CD4-positive, alpha-beta T cell (primary cell): Measurements from ENCODE around the gene POLR2L. TPM values are rescaled to one million over a fixed set of nuclear protein-coding genes. Genes with fewer than 3 reads are reported as not detected.

Experiments
- ATAC-seq: fragments of 200-7000 bp; cut with Tn5 transposase; one replicate; pipeline ENCODE4 v1.10.0; 2022; ENCODE audit warnings: mild to moderate bottlenecking; ENCODE audit not compliant: poor library complexity
- CTCF ChIA-PET: fragments of 350-600 bp; sonication (Branson Sonifier 250); formaldehyde crosslinking; loops from one replicate; lab custom pipeline; 2021; ENCODE audit warnings: antibody characterized with exemption, inconsistent platforms; lab: Charles Lee
- POLR2A ChIA-PET: fragments of 350-600 bp; sonication (Branson Sonifier 250); formaldehyde crosslinking; loops from one replicate; lab custom pipeline; 2021; ENCODE audit warnings: antibody characterized with exemption, inconsistent platforms; lab: Charles Lee
- DNase-seq, 14 experiments: peaks; one replicate each; pipeline ENCODE4 v3.0.0-alpha.2; 2013 to 2020; ENCODE audit warnings: mixed read lengths in 2 of 14
- H3K27ac ChIP-seq, 2 donors: one replicate each; pipeline versions ENCODE4 v1.5.1 to v1.7.0; 2013; ENCODE audit warnings: low read length in 2 of 2, low read depth in 1 of 2, mild to moderate bottlenecking in 1 of 2
- H3K27me3 ChIP-seq, 2 experiments: 1 replicate in 1 of 2; 2 replicates in 1 of 2; pipeline versions ENCODE4 v1.6.1 to v1.7.0; 2013; ENCODE audit warnings: low read length in 2 of 2, control low read depth in 1 of 2, mild to moderate bottlenecking in 1 of 2, moderate library complexity in 1 of 2; ENCODE audit not compliant: insufficient read depth in 2 of 2, control insufficient read depth in 1 of 2
- H3K36me3 ChIP-seq: one replicate; pipeline ENCODE4 v1.6.1; 2013; ENCODE audit warnings: low read length, control low read depth; ENCODE audit not compliant: insufficient read depth
- H3K4me1 ChIP-seq: one replicate; pipeline ENCODE4 v1.6.1; 2013; ENCODE audit warnings: low read length, control low read depth; ENCODE audit not compliant: insufficient read depth
- H3K4me3 ChIP-seq: one replicate; pipeline ENCODE4 v1.5.1; 2013; ENCODE audit warnings: mild to moderate bottlenecking, low read length, moderate library complexity
- H3K9me3 ChIP-seq, 2 experiments: 1 replicate in 1 of 2; 2 replicates in 1 of 2; pipeline versions ENCODE4 v1.6.1 to v1.7.0; 2013; ENCODE audit warnings: low read length in 2 of 2, mild to moderate bottlenecking in 2 of 2, control low read depth in 1 of 2, moderate library complexity in 1 of 2; ENCODE audit not compliant: control insufficient read depth in 1 of 2, insufficient read depth in 1 of 2
- H3K27ac Mint-ChIP-seq: one replicate; pipeline ENCODE4 v1.8.0; 2020; ENCODE audit warnings: mixed read lengths
- H3K27me3 Mint-ChIP-seq: one replicate; pipeline ENCODE4 v1.8.0; 2021; ENCODE audit warnings: mixed read lengths
- H3K36me3 Mint-ChIP-seq: one replicate; pipeline ENCODE4 v1.8.0; 2021; ENCODE audit warnings: low read depth, mixed read lengths
- H3K4me1 Mint-ChIP-seq: one replicate; pipeline ENCODE4 v1.8.0; 2021; ENCODE audit warnings: low read depth, mixed read lengths
- H3K4me3 Mint-ChIP-seq: one replicate; pipeline ENCODE4 v1.8.0; 2020; ENCODE audit warnings: mild to moderate bottlenecking, mixed read lengths
- H3K9me3 Mint-ChIP-seq: one replicate; pipeline ENCODE4 v1.8.0; 2020; ENCODE audit warnings: mixed read lengths
- CTCF ChIP-seq: fragments of 200-600 bp; IDR thresholded peaks from one replicate; pipeline ENCODE4 v1.8.0; 2022; ENCODE audit warnings: antibody characterized with exemption, mild to moderate bottlenecking
- intact Hi-C, 2 experiments: fragments of 100-400 bp; cut with DNase I in 1 of 2; cut with micrococcal nuclease in 1 of 2; formaldehyde crosslinking; loops; one replicate each; pipeline versions ENCODE4 v1.15.1 to v1.9.0; 2023 to 2025; cut with DNase I, micrococcal nuclease
- total RNA-seq, 174 experiments: library from RNA in 2 of 174; stranded (reverse) in 2 of 174; gene quantifications; one replicate each; pipeline ENCODE4 v1.2.3 and lab custom pipeline; 2021 to 2026

POLR2L gene
- total RNA-seq, 2 experiments from 2014 or later = 19.6 to 19.8 TPM

GRCh38 chr11:854601-855329 lies 12.4 kb upstream of the POLR2L start:
- H3K27ac Mint-ChIP-seq = no peak overlapping the region
- no peak for DNase-seq
- CTCF ChIA-PET = no interaction called here

GRCh38 chr11:853682-854448 lies 11.5 kb upstream of the POLR2L start:
- CTCF ChIA-PET = no interaction called here
- H3K4me1 ChIP-seq = peaks cover 6% of the 10 kb centered on the region
- Mint-ChIP-seq H3K9me3 (no peaks in the 10 kb centered on the region), H3K27me3 (no peaks in the 10 kb centered on the region), H3K4me1 (no peaks in the 10 kb centered on the region), H3K36me3 (no peaks in the 10 kb centered on the region), H3K4me3 (no peak overlapping the region), H3K27ac (no peak overlapping the region)
- H3K27me3 ChIP-seq = peaks cover 2 to 12% of the 10 kb centered on the region in 2 experiments
- no peaks in the 10 kb centered on the region for H3K36me3 ChIP-seq
- peaks cover 0 to 7% of the 10 kb centered on the region in 2 experiments for H3K9me3 ChIP-seq
- no peak overlapping the region for H3K27ac ChIP-seq
- POLR2A ChIA-PET = no interaction called here
- intact Hi-C loops = no loop called here
- no peak for TF ChIP-seq CTCF
- no peak overlapping the region for H3K4me3 ChIP-seq
- no peak for DNase-seq
- no peak for ATAC-seq

More at GRCh38 chr11:854601-855329, 12.4 kb upstream of the POLR2L start:
- POLR2A ChIA-PET = no interaction called here
- peaks cover 0 to 7% of the 10 kb centered on the region in 2 experiments for H3K27me3 ChIP-seq
- no peak for TF ChIP-seq CTCF
- no peaks in the 10 kb centered on the region for H3K4me1 ChIP-seq
- Mint-ChIP-seq H3K4me1 (no peaks in the 10 kb centered on the region), H3K9me3 (no peaks in the 10 kb centered on the region), H3K27me3 (no peaks in the 10 kb centered on the region), H3K36me3 (no peaks in the 10 kb centered on the region), H3K4me3 (no peak overlapping the region)
- no peaks in the 10 kb centered on the region for H3K36me3 ChIP-seq
- peaks cover 0 to 10% of the 10 kb centered on the region in 2 experiments for H3K9me3 ChIP-seq
- no peak overlapping the region for H3K27ac ChIP-seq
- no peak overlapping the region for H3K4me3 ChIP-seq
- ATAC-seq = no peak
- intact Hi-C loops = no loop called here

GRCh38 chr11:852762-853161 lies 10.4 kb upstream of the POLR2L start:
- H3K36me3 ChIP-seq = no peaks in the 10 kb centered on the region
- no peak for TF ChIP-seq CTCF
- Mint-ChIP-seq H3K4me1 (peaks cover 4% of the 10 kb centered on the region), H3K27ac (no peak overlapping the region), H3K4me3 (no peak overlapping the region), H3K9me3 (no peaks in the 10 kb centered on the region), H3K27me3 (peaks cover 4% of the 10 kb centered on the region), H3K36me3 (no peaks in the 10 kb centered on the region)
- no peak overlapping the region for H3K4me3 ChIP-seq
- peaks cover 16% of the 10 kb centered on the region for H3K4me1 ChIP-seq
- POLR2A ChIA-PET = no interaction called here
- peaks cover 0 to 7% of the 10 kb centered on the region in 2 experiments for H3K9me3 ChIP-seq
- CTCF ChIA-PET = no interaction called here
- intact Hi-C loops = no loop called here
- DNase-seq (no peak), ATAC-seq (no peak)
- no peak overlapping the region for H3K27ac ChIP-seq
- H3K27me3 ChIP-seq = peaks cover 4 to 18% of the 10 kb centered on the region in 2 experiments
